SK-N-SH (cell line): ENCODE measurements around the gene TMEM145. TPM values are rescaled to one million over a fixed set of nuclear protein-coding genes. Genes with fewer than 3 reads are reported as not detected.
A peak's percentile ranks its signal among the peaks of the same experiment; 100 is the strongest.

Experiments
- CTCF ChIA-PET: fragments of 300-600, 350-600 bp; formaldehyde crosslinking; extraction: SDS; loops from one replicate; lab custom pipeline; 2021; lab: Yijun Ruan, JAX
- POLR2A ChIA-PET: fragments of 350-600 bp; sonication (Branson Sonifier 250); formaldehyde crosslinking; extraction: SDS; loops from one replicate; lab custom pipeline; 2020; ENCODE audit warnings: antibody characterized with exemption, inconsistent platforms; lab: Yijun Ruan, JAX
- DNase-seq: peaks from one replicate; pipeline ENCODE4 v3.0.0; 2012
- H2AFZ ChIP-seq: fragments of 200-600 bp; sonication (generic); 2 replicates; pipeline ENCODE4 v1.8.1; 2016; ENCODE audit warnings: antibody characterized with exemption, mild to moderate bottlenecking, low read depth
- H3F3A ChIP-seq: fragments of 200-600 bp; sonication (generic); replicated peaks from 2 replicates; pipeline ENCODE3; 2016; ENCODE audit warnings: antibody characterized with exemption, mild to moderate bottlenecking; ENCODE audit not compliant: insufficient read depth
- H3K27ac ChIP-seq, 2 experiments: fragments of 200-500 bp in 1 of 2; fragments of 200-600 bp in 1 of 2; sonication (Bioruptor generic) in 1 of 2; sonication (generic), shearing (Covaris generic) in 1 of 2; 2 replicates each; pipeline versions ENCODE4 v1.5.1 to v1.6.1; 2014 to 2016; ENCODE audit warnings: low read depth in 2 of 2, inconsistent platforms in 1 of 2, low read length in 1 of 2, mild to moderate bottlenecking in 1 of 2, mixed read lengths in 1 of 2
- H3K27me3 ChIP-seq: fragments of 200-600 bp; sonication (generic), shearing (Covaris generic); 2 replicates; pipeline ENCODE4 v1.6.1; 2016; ENCODE audit warnings: mixed run types; ENCODE audit not compliant: insufficient read depth
- H3K36me3 ChIP-seq, 2 experiments: fragments of 200-500 bp in 1 of 2; fragments of 200-600 bp in 1 of 2; sonication (Bioruptor generic) in 1 of 2; sonication (generic) in 1 of 2; replicated peaks in 1 of 2; 2 replicates each; pipeline versions ENCODE3 to v1.5.1; 2014 to 2016; ENCODE audit warnings: low read length in 1 of 2, mild to moderate bottlenecking in 1 of 2; ENCODE audit not compliant: insufficient read depth in 2 of 2, control insufficient read depth in 1 of 2
- H3K4me1 ChIP-seq, 2 experiments: fragments of 200-500 bp in 1 of 2; fragments of 200-600 bp in 1 of 2; sonication (Bioruptor generic) in 1 of 2; sonication (generic), shearing (Covaris generic) in 1 of 2; 2 replicates each; pipeline versions ENCODE4 v1.5.1 to v1.6.1; 2014 to 2016; ENCODE audit warnings: low read depth in 1 of 2, low read length in 1 of 2, mixed run types in 1 of 2; ENCODE audit not compliant: insufficient read depth in 2 of 2, control insufficient read depth in 1 of 2
- H3K4me2 ChIP-seq: fragments of 200-600 bp; sonication (generic), shearing (Covaris generic); 2 replicates; pipeline ENCODE4 v1.6.1; 2017; ENCODE audit warnings: mixed run types
- H3K4me3 ChIP-seq, 2 experiments: fragments of 200-500 bp in 1 of 2; fragments of 200-600 bp in 1 of 2; sonication (Bioruptor generic) in 1 of 2; sonication (generic), shearing (Covaris generic) in 1 of 2; 2 replicates each; pipeline versions ENCODE4 v1.5.1 to v1.8.1; 2014 to 2016; ENCODE audit warnings: low read depth in 2 of 2, inconsistent platforms in 1 of 2, low read length in 1 of 2, mild to moderate bottlenecking in 1 of 2, mixed read lengths in 1 of 2, moderate library complexity in 1 of 2
- H3K79me2 ChIP-seq: fragments of 200-600 bp; sonication (generic); 2 replicates; pipeline ENCODE4 v1.8.1; 2017; ENCODE audit warnings: mild to moderate bottlenecking; ENCODE audit not compliant: insufficient read depth
- H3K9ac ChIP-seq: fragments of 200-600 bp; sonication (generic); 2 replicates; pipeline ENCODE4 v1.6.1; 2017; ENCODE audit warnings: mixed run types
- H3K9me2 ChIP-seq: fragments of 200-600 bp; sonication (generic); 2 replicates; pipeline ENCODE4 v1.6.1; 2017; ENCODE audit warnings: mixed run types
- H3K9me3 ChIP-seq: fragments of 200-600 bp; sonication (generic); 2 replicates; pipeline ENCODE4 v1.6.1; 2017; ENCODE audit warnings: mixed run types, mild to moderate bottlenecking, moderate library complexity
- H4K20me1 ChIP-seq: fragments of 200-600 bp; sonication (generic); 2 replicates; pipeline ENCODE4 v1.6.1; 2017; ENCODE audit warnings: mild to moderate bottlenecking, mixed run types; ENCODE audit not compliant: insufficient read depth
- CHD2 ChIP-seq: fragments of 150-350 bp; IDR thresholded peaks from 2 replicates; pipeline ENCODE4 v1.6.1; 2018; ENCODE audit warnings: low read length; ENCODE audit not compliant: partially characterized antibody
- CTCF ChIP-seq: fragments of 200-600 bp; sonication (generic); IDR thresholded peaks from 2 replicates; pipeline ENCODE4 v1.6.1; 2017; ENCODE audit warnings: antibody characterized with exemption, mild to moderate bottlenecking, moderate library complexity
- EP300 ChIP-seq, 2 experiments: IDR thresholded peaks; 2 replicates each; pipeline versions ENCODE4 v1.4.0 to v1.6.1; 2012; ENCODE audit warnings: borderline replicate concordance in 1 of 2, low read depth in 1 of 2, low read length in 1 of 2
- GATA2 ChIP-seq: sonication (generic); formaldehyde crosslinking; IDR thresholded peaks from 2 replicates; pipeline ENCODE4 v1.5.0; 2020; ENCODE audit warnings: mild to moderate bottlenecking, missing genetic modification reagents
- IRF3 ChIP-seq: fragments of 150-350 bp; IDR thresholded peaks from 2 replicates; pipeline ENCODE4 v1.6.1; 2016; ENCODE audit warnings: mild to moderate bottlenecking, low read depth, low read length
- MAX ChIP-seq: IDR thresholded peaks from 2 replicates; pipeline ENCODE4 v1.4.0; 2012; ENCODE audit warnings: low read depth
- NFIC ChIP-seq: IDR thresholded peaks from 2 replicates; pipeline ENCODE4 v1.4.0; 2012; ENCODE audit warnings: borderline replicate concordance
- PBX3 ChIP-seq: IDR thresholded peaks from 2 replicates; pipeline ENCODE4; 2012
- SIN3A ChIP-seq: IDR thresholded peaks from 2 replicates; pipeline ENCODE4 v1.6.1; 2012; ENCODE audit warnings: low read depth, mild to moderate bottlenecking, low read length, moderate library complexity, borderline replicate concordance
- TAF1 ChIP-seq: IDR thresholded peaks from 2 replicates; pipeline ENCODE4 v1.6.1; 2012; ENCODE audit warnings: low read depth, mild to moderate bottlenecking, low read length, moderate library complexity, borderline replicate concordance
- USF1 ChIP-seq: IDR thresholded peaks from 2 replicates; pipeline ENCODE4 v1.4.0; 2012; ENCODE audit warnings: low read depth, borderline replicate concordance
- USF2 ChIP-seq: fragments of 150-350 bp; IDR thresholded peaks from 2 replicates; pipeline ENCODE4 v1.6.1; 2017; ENCODE audit warnings: antibody characterized with exemption, low read length, low read depth, borderline replicate concordance
- WGBS: methylation state at CpG from one replicate; pipeline ENCODE4 v1.1.6; 2017; ENCODE audit warnings: low lambda C conversion rate; 5-methylcytosine and 5-hydroxymethylcytosine counted together
- polyA plus RNA-seq, 3 experiments: library from polyadenylated mRNA; depleted of rRNA; stranded (reverse); fragments of >200 nt; gene quantifications; 2 replicates each; pipeline ENCODE4 v1.2.3, GENCODE V29; 2012

Gene TMEM145
- polyA plus RNA-seq, 1 of the 3 experiments (the other 2 are of a cell fraction), result 2.0 TPM

- no peak for TF ChIP-seq NFIC
- TF ChIP-seq MAX, result peak; percentile 69
- TF ChIP-seq TAF1, result peak; percentile 75
- no peak for TF ChIP-seq PBX3
- TF ChIP-seq IRF3, result no peak
- no peak for TF ChIP-seq USF1
- no peak for TF ChIP-seq USF2
- no peak for TF ChIP-seq EP300 (IDR thresholded peaks at IDR 0.05; ENCODE audit: borderline replicate concordance in 1 of 2, low read depth in 1 of 2, low read length in 1 of 2)
- no peak; the same call in 1 of the 2 replicates for TF ChIP-seq SIN3A
- no peak for TF ChIP-seq GATA2 (CRISPR knock-in tag)
These were observed 12.3 kb downstream of the TMEM145 start, which contains the start of gene MEGF8 (continued) for GRCh38 chr19:42325308-42325895.

- peaks cover 8 to 16% of the 10 kb centered on the region in 2 experiments; a peak in 1 of 4 replicates for H3K4me1 ChIP-seq
- H3K9ac ChIP-seq, result peak overlapping the region; percentile 93
- peak overlapping the region; percentile 69 to 71 for H3K27ac ChIP-seq
- H2AFZ ChIP-seq, result peak overlapping the region; percentile 99
- H3F3A ChIP-seq, result no peaks in the 10 kb centered on the region
- no peaks in the 10 kb centered on the region for H3K9me3 ChIP-seq
- peak overlapping the region; percentile 80 to 99 for H3K4me3 ChIP-seq
- H4K20me1 ChIP-seq, result no peaks in the 10 kb centered on the region; the same call in 1 of the 2 replicates
- POLR2A ChIA-PET, result no interaction called here
- TF ChIP-seq CHD2 (no peak), CTCF (peak; percentile 34)
- no peaks in the 10 kb centered on the region for H3K27me3 ChIP-seq
- no peaks in the 10 kb centered on the region for H3K9me2 ChIP-seq
- H3K4me2 ChIP-seq, result peak overlapping the region; percentile 99
- DNase-seq, result peak; percentile 62
- no peaks in the 10 kb centered on the region for H3K36me3 ChIP-seq
- peaks cover 39% of the 10 kb centered on the region for H3K79me2 ChIP-seq
- CTCF ChIA-PET, result no interaction called here
- 20% methylated on average over 14 of the region's 37 CpGs for WGBS
These were observed 13.0 kb downstream of the TMEM145 start for GRCh38 chr19:42325896-42326771.
